HG03432 (cell line): ENCODE data around the gene MYO1E.

Source experiments
- ATAC-seq: cut with Tn5 transposase; IDR thresholded peaks from one replicate; pipeline ENCODE4 v1.9.1; 2021; ENCODE audit warnings: mild to moderate bottlenecking, moderate library complexity; ENCODE audit not compliant: unreplicated experiment

MYO1E gene

GRCh38 chr15:59237119-59237855 lies 135.4 kb downstream of the MYO1E start:
- peak; percentile 72 for ATAC-seq

GRCh38 chr15:59236394-59236793 lies 136.3 kb downstream of the MYO1E start:
- no peak for ATAC-seq

- no peak for ATAC-seq
Measured at GRCh38 chr15:59232476-59232875, 140.2 kb downstream of the MYO1E start.

GRCh38 chr15:59230531-59231055 lies 142.1 kb downstream of the MYO1E start:
- ATAC-seq, result no peak

- no peak for ATAC-seq
Measured at GRCh38 chr15:59229453-59229852, 143.2 kb downstream of the MYO1E start.

GRCh38 chr15:59229015-59229414 lies 143.7 kb downstream of the MYO1E start:
- ATAC-seq, result no peak

- no peak for ATAC-seq
Measured at GRCh38 chr15:59227021-59227420, 145.7 kb downstream of the MYO1E start.

- no peak for ATAC-seq
Measured at GRCh38 chr15:59224474-59224873, 148.2 kb downstream of the MYO1E start.

- ATAC-seq, result no peak
Measured at GRCh38 chr15:59223736-59224135, 148.9 kb downstream of the MYO1E start.

- no peak for ATAC-seq
Measured at GRCh38 chr15:59222906-59223550, 149.6 kb downstream of the MYO1E start.

GRCh38 chr15:59221511-59222505 lies 150.9 kb downstream of the MYO1E start:
- ATAC-seq, result no peak

- ATAC-seq, result no peak
Measured at GRCh38 chr15:59218710-59219109, 154.0 kb downstream of the MYO1E start.

- ATAC-seq, result no peak
Measured at GRCh38 chr15:59217876-59218498, 154.7 kb downstream of the MYO1E start.

- ATAC-seq, result no peak
Measured at GRCh38 chr15:59216911-59217310, 155.8 kb downstream of the MYO1E start.

GRCh38 chr15:59210186-59210585 lies 162.5 kb downstream of the MYO1E start:
- ATAC-seq, result no peak

- no peak for ATAC-seq
Measured at GRCh38 chr15:59208613-59209249, 163.9 kb downstream of the MYO1E start.

GRCh38 chr15:59206623-59207183 lies 166.0 kb downstream of the MYO1E start, which contains the start of gene LDHAL6B:
LDHAL6B (plus strand) TSS chr15:59206843; CDS start chr15:59206941, 98 bp downstream.
- no peak for ATAC-seq

- ATAC-seq, result no peak
Measured at GRCh38 chr15:59205839-59206622, 166.6 kb downstream of the MYO1E start.

- no peak for ATAC-seq
Measured at GRCh38 chr15:59203657-59204056, 169.0 kb downstream of the MYO1E start.
